Tibial nerve (tissue), 3 donors: ENCODE results near the gene AASDH.

Source experiments
- POLR2A ChIP-seq, 2 donors: fragments of 450-650 bp; IDR thresholded peaks; one replicate each; pipeline ENCODE4 v1.6.1; 2017; ENCODE audit warnings: antibody characterized with exemption in 2 of 2, mild to moderate bottlenecking in 2 of 2, moderate library complexity in 2 of 2
- TF ChIP-seq, protein P1 (sequence below), 5 experiments: fragments of 200-600 bp in 3 of 5; fragments of 450-650 bp in 2 of 5; sonication (generic) in 3 of 5; IDR thresholded peaks; one replicate each; pipeline ENCODE4 v1.5.1; 2016 to 2019; ENCODE audit warnings: antibody characterized with exemption in 5 of 5, mild to moderate bottlenecking in 3 of 5, moderate library complexity in 2 of 5

DNA sequence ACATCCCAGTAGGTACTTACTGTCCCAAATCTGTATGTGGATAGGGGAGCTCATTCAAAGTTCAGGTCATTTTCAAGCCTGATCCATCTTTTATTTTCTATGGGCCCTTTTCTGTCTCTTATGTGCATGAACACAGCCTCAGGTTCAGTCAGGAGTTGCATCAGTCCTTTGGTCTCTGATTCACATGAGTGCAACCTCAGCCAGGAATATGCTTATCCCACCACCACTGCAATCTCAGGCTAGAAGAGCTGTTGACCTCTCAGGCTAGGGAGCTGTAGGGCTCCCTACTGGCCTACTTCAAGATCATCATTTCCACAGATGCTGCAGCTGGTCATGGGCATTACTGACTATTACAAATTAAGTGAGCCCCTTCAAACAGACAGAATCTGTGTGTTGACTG, 27.2 kb downstream of the AASDH start:
- TF ChIP-seq, protein P1, sequence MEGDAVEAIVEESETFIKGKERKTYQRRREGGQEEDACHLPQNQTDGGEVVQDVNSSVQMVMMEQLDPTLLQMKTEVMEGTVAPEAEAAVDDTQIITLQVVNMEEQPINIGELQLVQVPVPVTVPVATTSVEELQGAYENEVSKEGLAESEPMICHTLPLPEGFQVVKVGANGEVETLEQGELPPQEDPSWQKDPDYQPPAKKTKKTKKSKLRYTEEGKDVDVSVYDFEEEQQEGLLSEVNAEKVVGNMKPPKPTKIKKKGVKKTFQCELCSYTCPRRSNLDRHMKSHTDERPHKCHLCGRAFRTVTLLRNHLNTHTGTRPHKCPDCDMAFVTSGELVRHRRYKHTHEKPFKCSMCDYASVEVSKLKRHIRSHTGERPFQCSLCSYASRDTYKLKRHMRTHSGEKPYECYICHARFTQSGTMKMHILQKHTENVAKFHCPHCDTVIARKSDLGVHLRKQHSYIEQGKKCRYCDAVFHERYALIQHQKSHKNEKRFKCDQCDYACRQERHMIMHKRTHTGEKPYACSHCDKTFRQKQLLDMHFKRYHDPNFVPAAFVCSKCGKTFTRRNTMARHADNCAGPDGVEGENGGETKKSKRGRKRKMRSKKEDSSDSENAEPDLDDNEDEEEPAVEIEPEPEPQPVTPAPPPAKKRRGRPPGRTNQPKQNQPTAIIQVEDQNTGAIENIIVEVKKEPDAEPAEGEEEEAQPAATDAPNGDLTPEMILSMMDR (IDR thresholded peaks at IDR 0.05), result no peak
- TF ChIP-seq POLR2A (IDR thresholded peaks at IDR 0.05), result no peak
